NCI-H460 (cell line): ENCODE results near the gene SFXN5. TPM values are rescaled to one million over a fixed set of nuclear protein-coding genes. Genes with fewer than 3 reads are reported as not detected.
"Not testable (repeated sequence)": the region's sequence is repeated elsewhere in the genome, so short reads cannot be mapped to it uniquely, and the experiment has no call there.

Source experiments
- DNase-seq: peaks from one replicate; pipeline ENCODE4 v3.0.0-alpha.2; 2016; ENCODE audit warnings: low read depth; ENCODE audit errors: extremely low read depth
- total RNA-seq: library from RNA; depleted of rRNA; stranded (reverse); fragments of >200 nt; shearing (Covaris generic); gene quantifications from 2 replicates; pipeline ENCODE4 v1.2.3, GENCODE V29; 2014

The SFXN5 gene
- total RNA-seq, 1 experiment from 2014 or later = 13.4 TPM

DNA sequence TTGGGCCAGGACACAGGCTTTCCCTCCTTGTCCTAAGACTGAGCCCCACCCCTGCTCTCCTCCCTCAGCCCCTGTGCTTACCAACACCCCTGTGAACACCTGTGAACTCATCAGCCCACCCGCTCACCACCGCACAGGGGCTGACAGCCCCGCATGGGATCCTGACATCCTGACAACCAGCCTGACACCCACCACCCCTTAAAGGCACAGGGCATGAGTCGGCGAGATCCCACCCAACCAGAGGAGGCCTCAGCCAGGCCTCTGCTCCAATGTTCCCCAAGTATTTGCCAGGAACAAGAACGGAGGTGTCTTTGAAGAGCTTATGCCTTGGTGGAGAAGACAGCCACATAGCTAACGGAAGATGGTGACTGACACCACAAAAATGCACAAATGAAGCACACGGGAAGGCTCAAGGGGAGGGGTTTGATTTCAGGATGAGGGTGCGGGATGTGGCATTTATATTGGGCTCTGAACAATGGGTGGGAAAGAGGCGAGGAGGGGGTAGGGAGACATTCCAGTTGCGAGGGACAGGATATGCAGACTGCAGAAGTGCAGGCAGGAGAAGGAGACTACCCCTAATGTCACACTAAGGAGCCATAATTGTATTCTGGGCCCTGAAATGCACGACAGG is 30.2 kb upstream of the SFXN5 start:
- no peak for DNase-seq

- DNase-seq = no peak
These were observed 29.4 kb upstream of the SFXN5 start for GRCh38 chr2:73100956-73101355.

DNA sequence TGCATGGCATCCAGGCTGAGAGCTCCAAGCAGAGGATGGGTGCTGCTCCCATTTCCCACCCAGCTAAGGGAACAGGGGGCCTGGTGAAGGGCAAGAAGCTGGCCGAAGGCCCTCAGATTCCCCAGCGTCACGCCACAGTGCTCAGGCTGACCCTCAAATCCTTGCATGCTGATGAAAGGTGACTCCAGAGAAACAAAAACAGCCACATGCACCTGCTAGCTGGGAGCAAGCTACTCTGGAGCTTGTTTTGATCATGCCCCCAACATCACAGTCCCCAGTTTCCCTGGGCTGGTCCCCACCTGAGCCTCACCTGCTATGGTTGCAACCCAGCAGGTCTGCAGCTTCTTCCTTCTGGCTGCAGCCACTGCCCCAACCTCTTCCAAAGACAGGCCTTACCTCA is 28.0 kb upstream of the SFXN5 start:
- DNase-seq = no peak

GRCh38 chr2:73095910-73096309 is 24.4 kb upstream of the SFXN5 start:
- DNase-seq = no peak

GRCh38 chr2:73093601-73094218 is 22.2 kb upstream of the SFXN5 start:
- DNase-seq = not testable (repeated sequence)

DNA sequence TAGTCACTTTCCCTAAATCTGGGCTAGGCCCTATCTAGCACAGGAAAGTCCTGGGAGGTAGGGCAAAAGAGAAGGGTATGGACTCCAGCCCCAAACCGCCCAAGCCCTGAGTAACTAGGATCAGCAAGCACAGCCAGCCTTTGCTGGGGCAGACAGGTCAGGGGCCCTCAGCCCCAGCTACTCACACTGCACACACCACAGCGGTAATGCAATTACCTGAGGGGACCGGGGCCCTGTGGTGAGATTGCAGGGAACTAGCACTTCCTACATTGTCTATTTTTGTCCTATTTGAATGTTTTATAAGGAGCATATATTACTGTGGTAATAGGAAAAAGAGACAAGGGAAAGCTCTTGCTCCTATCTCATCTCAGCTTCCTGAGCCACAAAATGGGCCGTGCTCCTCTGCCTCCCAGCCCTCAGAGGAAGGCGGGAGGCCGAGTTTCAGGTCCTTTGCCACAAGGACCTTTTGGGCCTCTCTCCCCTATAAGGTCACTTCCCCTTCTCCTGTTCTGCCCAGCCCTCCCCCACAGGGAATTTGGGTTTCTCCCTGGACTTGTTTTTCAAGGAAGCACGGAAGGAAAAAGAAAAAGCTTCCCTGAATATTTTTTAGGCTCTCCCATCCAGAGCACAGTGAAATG is 20.8 kb upstream of the SFXN5 start:
- DNase-seq = no peak

GRCh38 chr2:73091696-73092095 is 20.2 kb upstream of the SFXN5 start:
- no peak for DNase-seq

DNA sequence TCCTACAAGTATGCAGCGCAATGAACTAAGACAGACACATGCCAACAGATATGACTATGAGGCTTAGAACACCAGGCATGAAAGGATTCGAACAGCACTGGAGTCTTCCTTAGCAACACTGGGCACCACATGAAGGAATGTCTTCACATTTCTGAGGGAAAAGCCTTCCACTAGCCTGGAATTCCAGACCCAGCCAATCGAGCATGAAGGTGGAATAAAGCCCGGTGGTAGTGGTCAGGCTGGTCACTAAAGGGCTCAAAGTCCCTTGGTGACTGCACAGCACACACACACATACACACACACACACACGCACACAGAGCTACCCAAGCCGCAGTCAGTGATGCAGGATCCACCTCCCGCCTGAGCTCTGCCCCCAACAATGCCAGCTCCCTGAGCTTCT is 19.7 kb upstream of the SFXN5 start:
- no peak for DNase-seq

DNA sequence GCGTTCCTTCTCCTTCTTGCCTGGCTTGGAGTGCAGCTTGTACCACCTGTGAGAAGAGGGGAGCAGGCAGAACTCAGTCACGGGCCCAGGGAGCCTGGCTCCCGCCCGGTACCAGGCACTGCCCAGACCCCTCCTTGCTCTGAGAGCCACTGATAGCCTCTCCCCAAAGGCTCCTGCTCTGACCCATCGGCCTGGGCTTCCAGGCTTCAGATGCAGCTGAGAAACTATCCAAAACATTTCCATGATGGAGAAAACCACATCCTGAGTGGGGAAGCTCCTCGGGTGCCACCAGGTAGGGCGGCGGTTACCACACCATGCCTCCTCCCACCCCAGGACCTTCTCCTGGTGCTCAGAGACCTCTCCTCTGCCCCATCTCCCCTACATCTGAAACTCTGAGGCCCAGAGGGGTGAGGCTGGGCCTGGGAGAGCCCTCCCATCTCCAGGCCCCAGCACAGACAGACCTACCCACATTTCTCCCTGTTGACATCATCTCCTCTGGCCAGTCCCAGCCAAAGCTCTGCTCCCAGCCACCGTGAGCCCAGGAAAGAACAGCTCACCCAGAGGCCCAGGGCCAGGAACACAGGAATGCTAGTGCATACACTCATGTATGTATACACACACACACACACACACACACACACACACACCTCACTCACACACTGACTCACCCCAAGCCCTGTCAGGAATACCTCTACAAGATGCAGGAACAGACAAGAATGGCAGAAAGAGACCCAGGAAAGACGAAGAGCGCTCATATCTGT is 17.9 kb upstream of the SFXN5 start:
- no peak for DNase-seq

DNA sequence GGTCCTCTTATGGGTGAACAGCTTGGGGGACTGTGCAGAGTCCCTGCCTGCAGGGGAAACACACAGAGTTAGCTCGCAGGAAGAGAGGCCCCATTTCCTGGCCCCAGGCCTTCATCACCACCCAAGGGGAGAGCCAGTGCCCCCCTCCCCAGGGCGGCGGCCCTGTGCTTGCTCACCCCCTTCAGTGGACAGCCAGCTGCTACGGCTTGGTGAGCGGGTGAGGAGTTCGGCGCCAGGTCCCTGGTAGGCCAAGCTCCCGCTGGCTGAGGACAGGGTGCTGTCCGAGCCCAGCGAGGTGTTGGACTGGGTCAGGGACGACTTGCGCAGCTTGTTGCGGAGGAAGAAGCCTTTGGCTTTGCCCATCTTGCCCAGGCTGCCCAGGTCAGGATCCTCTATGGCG is 17.2 kb upstream of the SFXN5 start:
- no peak for DNase-seq

DNA sequence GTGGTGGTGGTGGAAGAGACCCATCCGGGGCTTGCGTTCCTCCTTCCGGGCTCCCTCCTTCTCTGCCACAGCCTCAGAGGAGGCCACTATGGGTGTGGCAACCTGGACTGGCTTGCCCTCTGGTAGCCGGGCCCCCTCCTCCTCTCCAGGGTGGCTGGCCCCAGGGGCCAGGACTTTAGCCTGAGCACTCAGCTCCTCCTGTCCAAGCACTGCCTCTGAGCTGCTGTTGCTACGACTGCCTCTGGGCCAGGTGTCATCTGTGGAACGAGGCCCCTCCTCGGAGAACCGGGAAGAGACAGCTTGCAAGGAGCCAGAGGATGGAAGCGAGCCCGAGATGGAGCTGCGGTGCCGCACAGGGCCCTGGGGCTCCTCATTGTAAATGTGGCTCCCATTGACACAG is 16.7 kb upstream of the SFXN5 start:
- DNase-seq = no peak

DNA sequence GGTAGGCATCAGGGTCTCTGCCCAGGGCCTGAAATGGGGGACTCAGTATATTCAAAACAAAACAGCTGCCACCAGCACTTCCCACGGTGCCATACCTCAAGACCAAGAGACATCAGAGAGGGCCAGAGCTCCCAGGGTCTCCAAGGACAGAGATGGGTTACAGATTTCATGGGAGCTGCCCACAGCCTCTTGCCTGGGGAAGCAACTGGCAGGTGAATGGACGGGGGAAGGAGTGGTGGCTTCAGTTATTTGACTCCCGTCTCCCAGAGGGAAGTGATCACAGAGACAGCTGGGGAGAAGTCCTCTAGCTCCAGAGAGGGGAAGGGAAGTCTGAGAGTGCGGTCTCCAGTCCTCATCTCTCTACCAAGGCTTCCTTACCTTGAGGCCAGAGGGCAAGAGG is 15.8 kb upstream of the SFXN5 start:
- DNase-seq = no peak

GRCh38 chr2:73085691-73086090 is 14.2 kb upstream of the SFXN5 start:
- peak; percentile 72 for DNase-seq

DNA sequence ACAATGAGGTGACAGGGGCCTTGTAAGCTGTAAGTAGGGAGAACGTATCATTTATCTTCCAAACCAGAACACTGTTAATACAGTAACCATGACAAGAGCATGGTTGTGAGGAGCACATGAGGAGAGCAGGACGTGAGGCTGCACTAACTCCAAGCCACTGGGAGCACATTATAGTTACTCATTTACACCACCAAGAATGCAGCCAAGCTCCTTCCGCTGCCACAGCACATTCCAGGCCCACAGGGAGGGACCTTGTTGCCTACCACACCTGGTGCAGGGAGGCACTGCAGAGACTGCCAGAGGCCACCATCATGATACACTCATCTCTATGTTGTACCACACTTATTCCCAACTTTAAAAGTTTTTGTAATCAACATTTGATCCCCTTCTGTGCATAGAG is 13.5 kb upstream of the SFXN5 start:
- DNase-seq = no peak

DNA sequence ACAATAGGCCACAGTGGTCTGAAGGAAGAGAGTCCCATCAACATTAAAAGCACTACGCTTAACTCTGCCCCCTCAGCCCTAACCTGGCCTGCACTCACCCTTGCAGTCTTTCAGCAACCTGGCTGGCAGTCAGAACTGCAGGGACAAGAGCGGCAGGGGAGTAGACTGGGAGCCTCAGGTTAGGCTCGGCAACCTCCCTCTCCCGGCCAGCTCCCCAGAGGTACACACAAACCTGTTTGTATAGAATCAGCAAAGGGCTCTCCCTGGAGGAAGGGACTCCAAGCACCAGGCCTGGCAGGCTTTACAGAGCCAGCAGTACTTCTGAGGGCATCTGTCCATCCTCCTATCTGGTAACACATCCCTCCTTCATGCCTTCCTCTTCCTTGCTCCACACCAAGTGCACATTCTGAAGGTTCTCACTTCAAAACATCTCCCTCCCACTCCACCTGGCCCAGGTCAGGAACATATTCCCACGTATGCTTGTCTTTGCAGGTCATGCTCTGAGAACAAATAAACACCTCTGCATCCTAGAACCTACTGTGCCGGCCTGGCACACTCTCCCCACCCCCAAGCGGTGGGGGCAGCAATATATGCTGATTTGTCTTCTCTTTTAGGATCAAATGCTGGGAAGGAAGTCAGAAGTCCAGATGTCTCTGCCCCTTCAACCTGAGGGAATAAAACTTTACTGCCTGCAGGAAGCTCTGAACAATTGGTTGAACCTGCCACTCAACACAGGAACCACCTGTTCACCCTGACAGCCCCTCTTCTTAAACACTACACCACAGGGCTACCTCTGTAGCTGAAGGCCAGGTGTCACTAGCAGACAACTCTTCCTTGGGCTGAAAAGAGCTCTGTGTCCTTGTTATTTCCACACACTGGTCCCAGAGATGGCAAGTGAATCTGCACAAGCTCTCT is 12.6 kb upstream of the SFXN5 start:
- no peak for DNase-seq

GRCh38 chr2:73082523-73083410 is 11.3 kb upstream of the SFXN5 start:
- no peak for DNase-seq

GRCh38 chr2:73081181-73081671 is 9.7 kb upstream of the SFXN5 start:
- DNase-seq = no peak

DNA sequence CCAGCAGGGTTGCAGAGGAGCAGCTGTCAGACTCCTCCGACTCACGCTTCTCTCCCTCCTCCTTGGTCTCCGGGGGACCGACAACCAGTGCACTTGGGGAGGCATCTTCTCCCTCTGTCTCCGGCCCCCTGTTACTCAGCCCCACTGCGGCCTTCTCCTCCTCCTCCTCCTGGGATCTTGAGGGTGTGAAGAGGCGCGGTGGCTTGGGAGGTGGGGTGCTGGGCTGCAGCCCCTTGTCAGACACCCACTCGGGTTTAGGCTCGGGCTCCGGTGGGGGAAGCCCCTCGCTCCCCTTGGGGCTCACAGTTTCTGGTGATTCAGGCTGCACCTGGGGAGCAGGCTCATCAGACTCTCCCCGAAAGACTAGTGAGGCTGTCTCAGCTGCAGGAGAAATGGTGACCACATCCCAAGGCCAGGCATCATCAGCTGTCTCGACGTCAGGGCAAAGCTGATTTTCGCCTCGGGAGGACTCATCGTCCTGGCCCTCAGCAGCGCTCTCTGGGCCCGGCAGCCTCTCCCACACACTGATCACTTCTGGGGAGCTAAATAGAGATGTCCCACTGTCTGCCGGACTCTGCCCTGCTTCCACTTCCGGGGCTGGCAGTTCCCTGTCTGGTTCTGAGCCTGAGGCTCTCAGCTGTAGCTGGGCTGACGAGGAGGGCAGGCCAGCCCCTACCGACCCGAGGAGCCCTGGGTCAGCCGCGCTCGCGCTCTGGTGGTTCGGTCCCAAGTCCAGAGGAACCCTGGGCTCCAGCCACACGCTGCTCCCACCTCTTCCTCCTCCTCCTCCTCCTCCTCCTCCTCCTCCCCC is 9.0 kb upstream of the SFXN5 start:
- DNase-seq = no peak

DNA sequence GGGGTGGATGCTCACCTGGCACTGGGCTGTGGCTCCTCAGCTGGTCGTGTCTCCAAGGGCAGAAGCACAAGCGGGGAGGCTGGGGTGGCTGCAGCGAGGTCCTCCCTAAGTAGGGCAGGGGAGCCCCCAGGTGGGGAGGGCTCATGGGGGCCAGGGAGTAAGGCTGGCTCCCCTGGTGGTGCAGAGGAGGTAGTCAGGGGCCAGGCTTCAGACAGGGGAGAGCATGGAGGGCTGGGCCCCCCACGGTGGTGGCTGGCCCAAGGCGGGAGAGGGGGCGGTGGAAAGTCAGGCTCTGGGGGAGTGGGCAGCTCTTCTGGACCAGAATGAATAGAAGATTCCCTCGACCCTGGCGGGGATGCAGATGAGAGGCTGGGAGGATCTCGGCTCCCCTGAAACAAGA is 8.1 kb upstream of the SFXN5 start:
- no peak for DNase-seq
